Parathyroid adenoma (tissue), 2 donors: ENCODE results near the gene ATF3.

Experiments
- H2AFZ ChIP-seq: fragments of 300-600 bp; sonication (generic); one replicate; pipeline ENCODE4 v1.7.0; 2017; ENCODE audit warnings: antibody characterized with exemption, mild to moderate bottlenecking
- H3K27ac ChIP-seq: fragments of 300-600 bp; sonication (generic); one replicate; pipeline ENCODE4 v1.7.0; 2017
- H3K27me3 ChIP-seq: fragments of 300-600 bp; sonication (generic); one replicate; pipeline ENCODE4 v1.7.0; 2017; ENCODE audit warnings: low read length; ENCODE audit not compliant: control insufficient read depth, insufficient read depth
- H3K36me3 ChIP-seq: fragments of 300-600 bp; sonication (generic); one replicate; pipeline ENCODE4 v1.7.0; 2017; ENCODE audit warnings: low read length; ENCODE audit not compliant: control insufficient read depth, insufficient read depth
- H3K4me1 ChIP-seq: fragments of 300-600 bp; sonication (generic); one replicate; pipeline ENCODE4 v1.7.0; 2017; ENCODE audit warnings: control low read depth
- H3K4me2 ChIP-seq: fragments of 300-600 bp; sonication (generic); one replicate; pipeline ENCODE4 v1.7.0; 2017; ENCODE audit warnings: low read length
- H3K4me3 ChIP-seq: fragments of 300-600 bp; sonication (generic); one replicate; pipeline ENCODE4 v1.7.0; 2017; ENCODE audit warnings: low read depth, low read length
- H3K79me2 ChIP-seq: fragments of 300-600 bp; sonication (generic); one replicate; pipeline ENCODE4 v1.7.0; 2017; ENCODE audit warnings: control low read depth
- H3K9ac ChIP-seq: fragments of 300-600 bp; sonication (generic); one replicate; pipeline ENCODE4 v1.7.0; 2017; ENCODE audit warnings: mild to moderate bottlenecking
- H3K9me3 ChIP-seq: fragments of 300-600 bp; sonication (generic); one replicate; pipeline ENCODE4 v1.7.0; 2017; ENCODE audit warnings: low read length; ENCODE audit not compliant: control insufficient read depth
- CTCF ChIP-seq: fragments of 300-600 bp; sonication (generic); IDR thresholded peaks from one replicate; pipeline ENCODE4 v1.7.0; 2017; ENCODE audit warnings: antibody characterized with exemption, mild to moderate bottlenecking
- donor health status: primary hyperparathyroidism.

ATF3 gene

DNA sequence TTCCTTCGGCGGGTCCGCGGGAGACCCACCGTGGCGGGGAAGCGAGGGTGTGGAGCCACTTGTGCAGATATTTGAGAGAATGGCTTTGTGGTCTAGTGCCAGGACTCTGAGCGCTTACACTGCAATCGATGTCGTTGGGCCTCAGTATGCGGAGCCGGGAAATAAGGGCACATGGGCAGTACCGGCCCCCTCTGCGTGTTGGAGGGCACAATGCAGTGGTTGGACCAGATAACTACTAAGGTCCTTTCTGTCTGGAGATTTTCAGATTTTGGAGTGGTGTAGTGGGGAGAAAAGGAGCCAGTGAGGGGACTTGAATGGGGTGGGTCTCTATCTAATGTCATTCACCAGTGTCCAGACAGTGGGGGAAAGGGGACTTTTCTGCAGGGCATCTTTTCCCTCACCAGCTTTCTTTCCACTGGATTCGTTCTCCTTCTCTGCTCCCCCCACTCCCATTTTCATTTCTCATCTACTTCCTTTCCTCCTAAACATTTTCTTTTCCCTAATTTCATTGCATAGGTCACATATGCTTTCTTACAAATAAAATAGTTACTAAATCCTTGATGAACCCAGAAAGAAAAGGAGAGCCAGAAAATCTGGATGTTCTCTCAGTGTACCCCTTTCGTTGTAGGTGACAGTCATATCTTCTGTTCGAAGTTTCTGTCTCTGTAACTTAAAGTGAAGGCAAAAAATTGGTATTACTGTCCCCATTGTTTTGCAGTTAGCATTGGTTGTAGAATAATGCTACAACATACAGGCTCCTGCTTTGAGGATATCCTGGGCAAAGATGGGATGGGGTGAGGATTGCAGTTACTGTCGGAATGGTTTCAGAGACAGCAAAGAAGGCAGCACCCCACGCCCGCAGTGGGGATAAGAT is 1.4 kb downstream of the ATF3 start:
- peak overlapping the region; percentile 87 for H3K4me2 ChIP-seq
- H3K9me3 ChIP-seq, result no peaks in the 10 kb centered on the region
- peak overlapping the region; percentile 92 for H3K4me3 ChIP-seq
- H3K27ac ChIP-seq, result peak overlapping the region; percentile 44
- no peak overlapping the region for H3K9ac ChIP-seq
- no peaks in the 10 kb centered on the region for H3K79me2 ChIP-seq
- H3K4me1 ChIP-seq, result peaks cover 3% of the 10 kb centered on the region
- no peaks in the 10 kb centered on the region for H3K36me3 ChIP-seq
- H3K27me3 ChIP-seq, result no peaks in the 10 kb centered on the region
- H2AFZ ChIP-seq, result peak overlapping the region; percentile 82
- no peak for TF ChIP-seq CTCF

DNA sequence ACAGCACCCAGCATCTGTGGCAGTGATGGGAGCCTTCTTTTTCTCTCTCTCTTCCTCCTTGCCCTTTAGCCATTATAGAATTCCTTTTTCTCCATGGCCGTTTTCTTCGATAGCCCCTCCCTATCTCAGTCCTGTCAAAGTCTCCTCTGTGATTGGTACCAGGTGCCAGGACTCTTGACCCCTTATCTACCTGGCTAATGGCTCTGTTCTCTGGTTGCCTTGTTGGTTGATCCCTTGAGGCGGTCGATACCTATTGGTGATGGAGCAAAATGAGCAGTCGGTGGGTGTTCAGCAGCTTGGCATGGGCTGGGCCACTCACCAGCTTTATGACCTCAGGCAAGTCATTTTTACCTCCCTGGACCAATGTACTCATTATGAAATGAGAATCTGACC is 2.0 kb downstream of the ATF3 start:
- H3K9me3 ChIP-seq, result no peaks in the 10 kb centered on the region
- no peak for TF ChIP-seq CTCF
- H3K27me3 ChIP-seq, result no peaks in the 10 kb centered on the region
- no peaks in the 10 kb centered on the region for H3K36me3 ChIP-seq
- H3K4me1 ChIP-seq, result peaks cover 3% of the 10 kb centered on the region
- H3K9ac ChIP-seq, result no peak overlapping the region
- no peak overlapping the region for H3K27ac ChIP-seq
- no peak overlapping the region for H2AFZ ChIP-seq
- H3K79me2 ChIP-seq, result no peaks in the 10 kb centered on the region
- no peak overlapping the region for H3K4me2 ChIP-seq
- no peak overlapping the region for H3K4me3 ChIP-seq

GRCh38 chr1:212611000-212611948 is 2.7 kb downstream of the ATF3 start:
- H2AFZ ChIP-seq, result no peak overlapping the region
- no peak overlapping the region for H3K9ac ChIP-seq
- no peak for TF ChIP-seq CTCF
- H3K27ac ChIP-seq, result no peak overlapping the region
- no peaks in the 10 kb centered on the region for H3K79me2 ChIP-seq
- H3K4me3 ChIP-seq, result no peak overlapping the region
- H3K4me1 ChIP-seq, result peaks cover 3% of the 10 kb centered on the region
- no peaks in the 10 kb centered on the region for H3K9me3 ChIP-seq
- H3K36me3 ChIP-seq, result no peaks in the 10 kb centered on the region
- H3K4me2 ChIP-seq, result no peak overlapping the region
- no peaks in the 10 kb centered on the region for H3K27me3 ChIP-seq

DNA sequence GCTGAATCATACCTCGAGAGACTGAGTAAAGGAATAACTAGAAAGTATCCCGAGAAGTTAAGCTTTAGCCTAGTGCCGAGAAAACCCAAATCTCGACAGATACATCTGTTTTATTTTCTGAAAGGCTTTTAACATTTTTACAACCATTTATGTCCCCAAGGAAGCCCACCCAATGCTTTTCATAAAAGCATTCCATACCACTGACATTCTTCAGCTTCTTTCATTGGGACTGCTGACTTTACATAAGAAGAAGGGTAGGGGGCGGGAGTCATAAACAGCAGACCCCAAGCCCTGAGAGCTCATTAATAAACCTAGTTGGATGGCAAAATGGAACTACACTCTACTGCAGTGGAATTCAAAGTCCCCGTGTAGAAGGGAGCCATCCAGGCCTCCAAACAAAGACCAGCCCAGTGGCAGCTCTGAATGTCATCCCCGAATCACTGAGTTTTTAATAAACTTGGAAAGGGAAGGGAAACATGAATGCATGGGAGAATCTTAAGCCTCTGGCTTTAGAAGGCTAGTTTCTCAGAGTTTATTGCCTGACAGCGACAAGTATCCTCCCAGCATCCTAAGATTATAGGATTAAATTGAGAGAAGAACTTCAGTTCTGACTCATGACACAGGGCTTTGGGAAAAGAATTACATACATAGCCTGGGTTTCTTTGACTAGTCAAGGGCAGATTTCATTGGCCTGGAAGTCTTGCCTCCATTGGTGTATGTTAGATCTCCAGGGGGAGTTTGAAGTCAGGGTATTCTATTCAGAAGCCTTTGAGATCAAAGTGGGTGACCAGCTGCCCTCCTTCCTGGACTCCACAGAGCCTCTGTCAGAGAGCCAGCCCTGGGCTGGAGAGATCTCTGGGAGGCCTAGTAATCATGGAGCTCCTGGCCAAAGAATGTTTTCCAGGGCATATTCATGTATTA is 3.7 kb downstream of the ATF3 start:
- H3K27me3 ChIP-seq, result no peaks in the 10 kb centered on the region
- H3K4me2 ChIP-seq, result no peak overlapping the region
- no peaks in the 10 kb centered on the region for H3K79me2 ChIP-seq
- no peak overlapping the region for H2AFZ ChIP-seq
- H3K36me3 ChIP-seq, result no peaks in the 10 kb centered on the region
- no peak overlapping the region for H3K4me3 ChIP-seq
- H3K9me3 ChIP-seq, result no peaks in the 10 kb centered on the region
- no peak overlapping the region for H3K27ac ChIP-seq
- H3K9ac ChIP-seq, result no peak overlapping the region
- no peak for TF ChIP-seq CTCF
- H3K4me1 ChIP-seq, result peaks cover 3% of the 10 kb centered on the region
